ENCODE data around the gene TMEM270. TPM values are rescaled to one million over a fixed set of nuclear protein-coding genes. Genes with fewer than 3 reads are reported as not detected.

Gene TMEM270
- total and polyA plus RNA-seq, 10 of the 15 experiments (the other 5 are each of a cell fraction or from before 2014, with no cell fraction given): not detected

DNA sequence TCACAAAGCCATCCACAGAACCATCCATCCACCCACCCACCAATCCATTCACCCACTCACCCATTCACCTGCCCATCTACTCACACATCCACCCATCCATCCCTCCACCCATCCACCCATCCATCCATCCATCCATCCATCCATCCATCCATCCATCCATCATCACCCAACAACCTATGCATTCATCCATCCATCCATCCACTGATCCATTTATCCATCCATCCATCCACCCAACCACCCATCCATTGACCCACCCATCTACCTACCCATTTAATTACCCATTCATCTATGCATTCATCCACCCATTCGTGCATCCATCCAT, 5.4 kb downstream of the TMEM270 start (continued):
- TF ChIP-seq, protein P1, sequence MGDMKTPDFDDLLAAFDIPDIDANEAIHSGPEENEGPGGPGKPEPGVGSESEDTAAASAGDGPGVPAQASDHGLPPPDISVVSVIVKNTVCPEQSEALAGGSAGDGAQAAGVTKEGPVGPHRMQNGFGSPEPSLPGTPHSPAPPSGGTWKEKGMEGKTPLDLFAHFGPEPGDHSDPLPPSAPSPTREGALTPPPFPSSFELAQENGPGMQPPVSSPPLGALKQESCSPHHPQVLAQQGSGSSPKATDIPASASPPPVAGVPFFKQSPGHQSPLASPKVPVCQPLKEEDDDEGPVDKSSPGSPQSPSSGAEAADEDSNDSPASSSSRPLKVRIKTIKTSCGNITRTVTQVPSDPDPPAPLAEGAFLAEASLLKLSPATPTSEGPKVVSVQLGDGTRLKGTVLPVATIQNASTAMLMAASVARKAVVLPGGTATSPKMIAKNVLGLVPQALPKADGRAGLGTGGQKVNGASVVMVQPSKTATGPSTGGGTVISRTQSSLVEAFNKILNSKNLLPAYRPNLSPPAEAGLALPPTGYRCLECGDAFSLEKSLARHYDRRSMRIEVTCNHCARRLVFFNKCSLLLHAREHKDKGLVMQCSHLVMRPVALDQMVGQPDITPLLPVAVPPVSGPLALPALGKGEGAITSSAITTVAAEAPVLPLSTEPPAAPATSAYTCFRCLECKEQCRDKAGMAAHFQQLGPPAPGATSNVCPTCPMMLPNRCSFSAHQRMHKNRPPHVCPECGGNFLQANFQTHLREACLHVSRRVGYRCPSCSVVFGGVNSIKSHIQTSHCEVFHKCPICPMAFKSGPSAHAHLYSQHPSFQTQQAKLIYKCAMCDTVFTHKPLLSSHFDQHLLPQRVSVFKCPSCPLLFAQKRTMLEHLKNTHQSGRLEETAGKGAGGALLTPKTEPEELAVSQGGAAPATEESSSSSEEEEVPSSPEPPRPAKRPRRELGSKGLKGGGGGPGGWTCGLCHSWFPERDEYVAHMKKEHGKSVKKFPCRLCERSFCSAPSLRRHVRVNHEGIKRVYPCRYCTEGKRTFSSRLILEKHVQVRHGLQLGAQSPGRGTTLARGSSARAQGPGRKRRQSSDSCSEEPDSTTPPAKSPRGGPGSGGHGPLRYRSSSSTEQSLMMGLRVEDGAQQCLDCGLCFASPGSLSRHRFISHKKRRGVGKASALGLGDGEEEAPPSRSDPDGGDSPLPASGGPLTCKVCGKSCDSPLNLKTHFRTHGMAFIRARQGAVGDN (IDR thresholded peaks at IDR 0.05): no peak

DNA sequence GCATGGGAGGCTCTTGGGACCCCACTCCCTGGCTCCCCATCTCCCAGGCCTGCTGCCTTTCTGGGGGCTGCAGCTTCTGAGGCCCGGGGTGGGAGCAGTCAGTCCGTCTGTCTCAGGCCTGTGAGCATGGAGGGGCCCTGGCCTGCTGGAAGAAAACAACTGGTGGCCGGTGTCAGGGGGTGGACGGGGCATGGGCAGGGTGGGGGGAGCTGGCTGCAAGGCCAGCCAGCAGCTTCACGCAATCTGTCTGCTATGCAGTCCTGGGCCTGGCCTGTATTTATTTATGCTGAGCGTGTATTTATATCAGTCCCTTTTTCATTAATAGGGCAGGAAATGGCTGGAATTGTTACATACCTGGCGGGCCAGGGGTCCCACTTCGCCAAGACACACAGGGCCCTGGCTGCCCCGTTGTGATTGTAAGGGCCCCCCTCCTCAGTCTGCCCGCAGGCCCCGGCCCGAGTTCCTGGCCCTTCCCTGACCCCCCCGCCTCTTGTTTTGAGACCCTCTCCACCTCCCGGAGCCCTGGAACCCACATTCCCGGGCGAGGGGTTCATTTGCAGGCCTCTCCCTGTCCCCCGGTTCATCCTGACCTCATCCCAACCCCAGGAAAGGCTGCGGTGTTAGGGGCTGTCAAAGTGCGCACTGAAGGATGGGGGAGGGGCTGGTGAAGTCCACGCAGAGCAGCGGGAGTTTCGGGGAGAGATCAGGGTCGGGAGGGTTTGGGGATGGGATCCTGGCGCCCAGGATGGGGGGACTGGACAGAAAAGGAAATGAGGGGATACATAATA, 8.2 kb downstream of the TMEM270 start:
- Histone ChIP-seq H4K20me1 (ENCODE audit: control insufficient read depth, insufficient read depth) (no peaks in the 10 kb centered on the region), H3K4me1 (ENCODE audit: control insufficient read depth, insufficient read depth, low read length) (no peaks in the 10 kb centered on the region), H3K27ac (ENCODE audit: control insufficient read depth, insufficient read depth) (no peak overlapping the region), H3K36me3 (ENCODE audit: control insufficient read depth in 2 of 2, insufficient read depth in 2 of 2, low read length in 1 of 2) (no peaks in the 10 kb centered on the region), H3K4me2 (ENCODE audit: control insufficient read depth, insufficient read depth) (no peak overlapping the region), H3K4me3 (no peak overlapping the region), H2AFZ (ENCODE audit: control insufficient read depth, low read depth, low read length) (no peak overlapping the region), H3K9me3 (replicated peaks; ENCODE audit: control insufficient read depth, insufficient read depth, low read length) (no peaks in the 10 kb centered on the region), H3K79me2 (ENCODE audit: control insufficient read depth, insufficient read depth, low read length) (no peaks in the 10 kb centered on the region), H3K27me3 (replicated peaks in 1 of 2; ENCODE audit: control insufficient read depth in 2 of 2, insufficient read depth in 2 of 2, low read length in 1 of 2) (no peaks in the 10 kb centered on the region), H3K9ac (ENCODE audit: control insufficient read depth, insufficient read depth, low read length) (no peak overlapping the region)
- DNase-seq (ENCODE audit: low read depth, low spot score): no peak
- RAD21 ChIA-PET (ENCODE audit: unreplicated experiment): no interaction called here
- intact Hi-C loops (cut with micrococcal nuclease; ENCODE audit: unreplicated experiment) (loop anchor here (2.0 kb wide), 1 partner anchor 110 kb away; no protein-coding TSS in a partner anchor), in situ Hi-C loops (cut with MboI) (loop anchor here (5.0 kb wide), 1 partner anchor 153 kb away; no protein-coding TSS in a partner anchor)
- POLR2A ChIA-PET: no interaction called here
- TF ChIP-seq MYB (IDR thresholded peaks at IDR 0.05; ENCODE audit: borderline replicate concordance, low read depth, low read length): no peak
- no peak for TF ChIP-seq BMI1 (IDR thresholded peaks at IDR 0.05; ENCODE audit: borderline replicate concordance)
- TF ChIP-seq ZNF24 (IDR thresholded peaks at IDR 0.05): no peak
- no peak for TF ChIP-seq CHD1 (IDR thresholded peaks at IDR 0.05; ENCODE audit: low read depth, low read length)
- BruUV-seq (replicated peaks): no TSS peak
- CTCF ChIA-PET: interaction anchor here (0.9 kb wide), 1 partner anchor 156 kb away, joined by 3 read pairs; no protein-coding TSS in a partner anchor
- no peak for FAIRE-seq
- ATAC-seq: no peak
- SMC1A ChIA-PET (ENCODE audit: uncharacterized antibody, unreplicated experiment): no interaction called here
- 31% methylated on average over 23 of the region's 24 CpGs for WGBS (ENCODE audit: insufficient coverage, insufficient replicate concordance, low lambda C conversion rate, missing lambda C conversion rate)
